Measurements from ENCODE around the gene SCPEP1.

The SCPEP1 gene

DNA sequence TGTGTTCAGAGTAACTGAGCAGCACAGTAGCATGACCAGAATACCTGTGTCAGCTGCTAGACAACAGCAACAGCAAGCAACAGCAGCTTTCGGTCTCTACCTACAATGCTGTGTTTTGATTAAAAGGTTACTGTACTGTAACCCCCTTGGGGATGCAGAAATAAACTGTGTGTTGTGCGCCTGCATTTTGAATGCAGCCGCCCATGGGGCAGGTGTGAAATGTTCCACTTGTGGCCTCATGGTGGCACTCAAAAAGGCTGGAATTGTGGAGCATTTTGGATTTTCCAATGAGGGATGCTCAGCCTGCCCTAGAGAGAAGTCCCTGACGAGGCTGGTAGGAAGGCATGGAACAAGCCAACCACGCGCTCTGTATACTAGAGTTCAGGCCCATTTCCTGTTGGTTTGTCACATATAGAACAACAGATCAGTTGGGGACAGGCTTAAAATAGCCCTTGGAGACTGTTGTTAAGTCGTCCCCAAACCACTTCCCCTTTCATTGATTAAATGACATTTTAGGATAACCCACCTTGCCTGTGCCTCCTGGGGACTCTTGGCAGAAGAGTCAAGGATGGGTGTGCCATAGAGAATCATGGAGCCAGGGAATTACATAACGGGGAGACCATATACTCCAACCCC lies 27.1 kb downstream of the SCPEP1 start:
- DNase-seq, result no peak

DNA sequence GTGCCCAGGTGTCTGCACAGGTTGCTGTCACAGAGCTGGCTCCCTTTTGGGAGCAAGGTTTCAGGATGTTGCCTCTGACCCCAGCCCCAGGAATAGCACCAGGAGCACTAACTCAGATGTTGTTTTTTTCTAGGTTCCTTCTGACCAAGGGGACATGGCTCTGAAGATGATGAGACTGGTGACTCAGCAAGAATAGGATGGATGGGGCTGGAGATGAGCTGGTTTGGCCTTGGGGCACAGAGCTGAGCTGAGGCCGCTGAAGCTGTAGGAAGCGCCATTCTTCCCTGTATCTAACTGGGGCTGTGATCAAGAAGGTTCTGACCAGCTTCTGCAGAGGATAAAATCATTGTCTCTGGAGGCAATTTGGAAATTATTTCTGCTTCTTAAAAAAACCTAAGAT lies 28.1 kb downstream of the SCPEP1 start:
- DNase-seq, result no peak

DNA sequence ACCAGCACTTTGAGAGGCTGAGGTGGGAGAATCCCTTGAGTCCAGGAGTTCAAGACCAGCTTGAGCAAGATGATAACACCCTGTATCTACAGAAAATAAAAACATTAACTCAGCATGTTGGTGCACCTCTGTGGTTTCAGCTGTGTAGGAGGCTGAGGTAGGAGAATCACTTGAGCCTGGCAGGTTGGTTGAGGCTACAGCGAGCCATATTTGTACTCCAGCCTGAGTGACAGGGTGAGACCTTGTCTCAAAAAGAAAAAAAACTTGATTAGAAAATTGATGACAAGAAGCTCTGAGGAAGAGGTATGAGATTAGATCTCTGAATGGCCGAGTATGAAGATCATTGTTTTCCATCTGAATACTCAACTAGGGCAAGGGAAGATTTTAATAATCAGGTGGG lies 31.0 kb downstream of the SCPEP1 start:
- DNase-seq, result no peak

DNA sequence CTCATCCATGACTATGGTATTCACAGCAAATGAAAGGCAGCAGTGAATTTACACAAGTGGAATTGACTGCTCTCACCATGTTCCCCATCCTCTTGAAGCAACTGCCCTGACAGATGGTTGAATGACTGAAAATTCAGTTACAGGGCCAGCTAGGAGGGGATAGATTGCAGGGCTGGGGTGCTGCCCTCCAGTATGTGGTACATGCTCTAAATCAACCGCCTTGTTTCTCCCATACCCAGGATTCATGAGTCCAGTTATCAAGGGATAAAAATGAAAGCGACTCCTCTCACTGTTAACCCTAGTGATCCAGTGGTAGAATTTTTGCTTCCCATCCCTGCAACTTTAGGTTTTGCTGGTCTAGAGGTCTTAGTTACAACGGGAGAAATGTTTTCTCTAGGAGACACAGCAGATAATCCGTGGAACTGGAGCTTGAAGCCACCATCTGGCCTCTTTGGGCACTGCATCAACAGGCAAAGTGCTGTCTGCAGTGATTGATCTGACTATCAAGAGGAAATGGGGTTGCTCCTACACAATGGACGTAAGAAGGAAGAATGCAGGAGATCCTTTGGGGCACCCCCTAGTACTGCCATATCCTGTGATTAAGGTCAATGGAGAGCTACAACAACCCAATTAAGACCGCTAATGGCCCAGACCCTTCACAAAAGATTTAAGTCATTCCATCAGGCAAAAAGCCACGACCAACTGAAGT lies 32.0 kb downstream of the SCPEP1 start:
- DNase-seq, result peak in 5 of 6 experiments; percentile 9 to 53 (median 20)

DNA sequence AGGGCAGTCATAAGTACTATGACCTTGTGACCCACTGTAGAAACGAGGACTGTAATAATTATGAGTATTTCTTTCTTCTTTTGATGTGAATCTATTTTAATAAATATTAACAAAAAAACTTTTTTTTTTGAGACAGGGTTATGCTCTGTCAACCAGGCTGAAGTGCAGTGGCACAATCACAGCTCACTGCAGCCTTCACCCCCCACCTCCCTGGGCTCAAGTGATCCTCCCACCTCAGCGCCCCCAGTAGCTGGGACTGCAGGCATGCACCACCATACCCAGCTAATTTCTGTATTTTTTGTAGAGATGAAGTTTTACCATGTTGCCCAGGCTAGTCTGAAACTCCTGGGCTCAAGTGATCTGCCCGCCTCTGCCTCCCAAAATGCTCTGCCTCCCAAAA lies 32.6 kb downstream of the SCPEP1 start:
- DNase-seq, result no peak

DNA sequence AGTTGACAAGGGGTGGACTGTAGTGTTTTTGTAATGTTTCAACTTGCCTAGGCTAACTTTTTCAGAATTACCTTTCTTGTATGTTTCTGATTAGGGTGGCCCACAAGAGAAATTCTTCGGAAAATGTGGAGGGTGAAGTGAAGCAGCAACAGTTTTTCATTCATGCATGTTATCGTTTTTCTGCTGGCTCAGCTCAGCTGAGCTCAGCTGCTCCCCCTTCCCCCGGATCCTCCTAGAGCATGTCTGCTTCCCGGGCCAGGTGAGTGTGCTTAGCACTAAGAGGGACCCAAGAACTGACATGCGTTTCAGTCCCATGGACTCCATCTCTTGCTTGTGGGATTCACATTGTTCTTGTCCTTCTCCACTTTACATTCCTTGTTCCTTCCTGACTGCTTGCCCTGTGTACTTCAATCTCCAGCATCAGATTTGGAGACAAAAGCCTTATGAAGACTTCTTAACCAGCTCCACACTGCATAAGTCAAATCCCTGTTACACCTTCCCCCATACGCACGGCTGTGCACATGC lies 33.6 kb downstream of the SCPEP1 start:
- DNase-seq, result no peak

DNA sequence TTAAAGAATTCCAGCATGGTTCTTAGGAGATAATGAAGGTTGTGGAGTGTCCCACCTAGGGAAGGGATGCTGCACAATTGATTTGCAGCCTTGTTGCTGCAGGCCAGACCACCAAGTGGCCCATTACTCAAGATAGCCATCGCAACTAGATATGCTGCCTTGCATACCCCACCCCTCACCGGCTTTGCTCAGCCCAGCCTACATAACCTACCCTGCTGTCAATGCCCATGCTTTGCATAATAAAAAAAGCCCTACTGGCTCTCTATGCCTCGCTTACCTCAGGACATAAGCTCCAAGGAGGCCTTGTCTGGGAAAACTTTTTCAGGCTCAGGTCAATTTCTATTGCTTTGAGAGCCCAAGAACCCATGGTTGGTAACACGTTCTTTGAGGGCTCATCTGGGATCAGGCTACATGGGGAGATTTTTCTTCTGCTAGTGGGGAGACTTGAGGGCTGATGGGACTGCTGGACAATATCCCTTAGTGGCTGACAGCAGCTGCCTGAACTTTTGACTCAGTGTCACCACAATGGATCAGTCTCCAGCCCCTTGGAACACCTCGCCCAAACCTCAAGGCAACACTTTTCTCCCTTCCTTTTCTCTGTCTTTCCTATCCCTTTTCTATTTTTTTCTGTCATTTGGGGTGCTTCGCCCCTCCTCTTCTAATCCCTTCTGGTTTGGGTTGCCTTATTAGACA lies 38.3 kb downstream of the SCPEP1 start:
- no peak for DNase-seq

DNA sequence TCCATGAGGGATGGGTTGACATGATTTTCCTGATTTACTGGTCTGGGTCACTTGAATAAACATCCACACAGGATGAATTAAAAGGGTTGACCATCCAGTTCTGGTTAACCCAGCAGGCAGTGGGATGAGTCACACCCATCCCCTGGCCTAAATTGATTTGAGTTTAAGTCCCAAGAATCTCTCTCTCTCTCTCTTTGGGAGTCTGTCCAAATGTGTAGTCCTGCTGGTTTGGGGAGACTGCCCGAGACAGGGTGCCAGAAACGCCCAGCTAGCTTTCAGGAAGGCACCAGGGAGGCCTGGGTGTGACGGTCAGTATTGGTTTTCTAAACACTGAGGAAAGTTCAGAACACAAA lies 38.8 kb downstream of the SCPEP1 start:
- no peak for DNase-seq

DNA sequence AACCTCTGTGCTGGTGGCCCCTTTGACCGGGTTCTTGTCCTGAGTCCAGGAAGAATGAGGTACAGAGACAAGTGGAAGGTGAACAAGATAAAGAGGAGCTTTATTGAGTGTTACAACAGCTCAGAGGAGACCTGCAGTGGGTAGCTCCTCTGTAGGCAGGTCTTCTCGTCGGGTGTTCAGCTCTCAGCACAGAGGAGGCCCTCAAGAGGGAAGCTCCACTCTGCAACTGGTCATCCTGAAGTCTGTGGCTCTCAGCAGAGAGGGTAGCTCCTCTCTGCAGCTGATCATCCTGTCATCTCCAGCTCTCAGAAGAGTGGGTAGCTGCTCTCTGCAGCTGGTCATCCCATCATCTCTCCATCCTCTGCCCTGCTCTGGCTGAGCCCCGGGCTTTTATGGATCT lies 39.7 kb downstream of the SCPEP1 start:
- no peak for DNase-seq

DNA sequence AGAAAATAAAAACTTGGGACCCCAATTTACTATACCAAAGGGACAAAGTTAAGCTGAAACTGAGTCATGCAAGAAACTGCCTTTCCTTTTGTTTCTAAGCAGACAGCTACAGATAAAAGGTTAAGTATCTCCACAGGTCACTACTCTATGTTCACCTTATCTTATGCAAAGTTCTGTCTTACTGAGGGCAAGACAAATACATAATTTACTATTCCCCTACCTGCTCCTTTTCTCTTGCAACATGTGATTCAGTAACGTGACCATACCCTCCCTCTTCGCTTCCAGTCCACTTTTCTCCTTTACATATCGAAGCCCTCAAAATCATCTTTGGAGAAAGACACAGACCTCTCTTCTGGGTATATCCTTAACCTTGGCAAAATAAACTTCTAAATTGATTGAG lies 42.3 kb downstream of the SCPEP1 start:
- no peak for DNase-seq

DNA sequence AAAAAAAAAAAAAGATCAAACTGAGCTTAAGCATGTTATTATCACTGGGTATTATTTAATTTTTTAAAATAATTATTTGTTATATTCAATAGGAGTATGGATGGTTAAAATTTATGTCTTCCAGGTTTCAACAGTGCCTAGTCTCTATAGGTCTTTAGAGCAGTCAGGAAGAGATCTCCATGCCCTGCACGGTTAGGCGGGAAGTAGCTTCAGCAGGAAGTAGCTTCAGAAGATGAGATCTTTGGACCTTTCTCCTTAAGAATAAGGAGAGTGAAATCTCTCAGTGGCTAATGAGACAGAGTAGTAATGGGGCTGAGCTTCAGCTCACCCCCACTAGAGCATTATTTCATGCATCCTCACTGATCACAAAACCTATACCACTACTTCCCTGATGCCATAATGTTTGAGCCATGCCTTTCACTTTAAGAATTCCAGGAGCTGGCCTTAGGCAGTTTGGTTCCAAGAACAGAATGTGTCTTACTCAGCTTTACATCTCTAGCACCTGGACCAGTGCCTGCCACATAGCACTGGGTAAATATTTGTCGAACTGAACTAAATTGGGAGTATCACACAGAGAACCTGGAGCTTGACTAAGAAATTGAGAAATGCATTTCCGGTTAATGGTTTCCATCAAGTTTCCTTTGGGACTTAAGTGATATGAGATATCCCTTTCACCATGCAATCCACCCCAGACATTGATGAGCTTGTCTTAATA lies 43.5 kb downstream of the SCPEP1 start:
- no peak for DNase-seq

DNA sequence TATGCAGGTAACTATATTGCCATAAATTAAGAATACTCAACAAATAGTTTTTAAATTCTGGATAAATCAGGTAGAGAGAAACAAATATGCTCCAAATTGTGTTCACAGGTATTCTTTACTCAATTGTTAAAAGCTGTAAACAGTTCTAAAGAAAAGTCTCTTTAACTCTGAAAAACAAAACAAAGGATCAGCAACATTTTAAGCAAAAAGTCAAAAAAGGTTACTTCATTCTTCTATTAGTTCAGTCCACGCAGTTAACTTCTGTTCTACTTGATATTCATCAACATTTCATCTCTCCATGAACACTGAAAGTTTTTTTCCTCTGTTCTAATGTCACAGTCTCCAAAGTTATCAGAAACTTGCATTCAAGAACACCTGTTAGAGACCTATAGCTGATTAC lies 47.9 kb downstream of the SCPEP1 start:
- no peak for DNase-seq

DNA sequence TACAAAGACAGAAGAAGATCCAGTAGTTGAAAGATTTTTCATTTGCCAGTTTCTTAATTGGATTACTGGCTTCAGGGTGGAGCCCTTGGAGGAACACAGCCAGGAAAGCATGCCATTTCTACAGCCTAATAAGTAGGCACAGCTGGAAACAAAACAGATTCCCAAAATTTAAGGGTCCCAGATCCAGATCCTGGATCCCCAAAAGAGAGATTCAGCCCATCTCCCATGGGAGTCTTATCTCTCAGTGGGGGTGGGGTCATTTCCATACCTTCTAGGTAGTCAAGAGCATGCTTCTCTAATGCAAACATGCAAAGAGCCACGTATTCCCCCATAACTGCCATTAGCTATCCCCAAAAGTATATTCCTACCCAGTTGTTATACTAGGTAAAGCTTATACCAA lies 49.9 kb downstream of the SCPEP1 start:
- no peak for DNase-seq

DNA sequence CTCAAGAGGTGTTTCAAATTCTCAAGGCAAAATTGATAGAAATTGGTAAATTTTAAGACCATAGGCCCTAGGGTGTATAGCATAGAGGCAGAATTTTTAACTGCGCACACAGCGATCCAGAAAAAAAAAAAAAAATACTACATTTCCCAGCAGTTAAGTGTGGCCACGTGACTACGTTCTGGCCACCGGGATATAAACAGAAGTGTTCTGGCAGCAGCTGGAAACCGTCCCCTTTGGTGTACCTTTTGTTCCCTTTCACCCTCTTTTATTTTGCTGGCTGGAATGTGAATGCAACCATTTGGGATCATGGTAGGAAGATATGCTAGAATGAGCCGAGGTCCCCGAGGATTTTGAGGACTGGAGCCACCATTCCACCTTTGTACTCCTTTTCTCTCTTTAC lies 54.4 kb downstream of the SCPEP1 start:
- DNase-seq, result no peak

DNA sequence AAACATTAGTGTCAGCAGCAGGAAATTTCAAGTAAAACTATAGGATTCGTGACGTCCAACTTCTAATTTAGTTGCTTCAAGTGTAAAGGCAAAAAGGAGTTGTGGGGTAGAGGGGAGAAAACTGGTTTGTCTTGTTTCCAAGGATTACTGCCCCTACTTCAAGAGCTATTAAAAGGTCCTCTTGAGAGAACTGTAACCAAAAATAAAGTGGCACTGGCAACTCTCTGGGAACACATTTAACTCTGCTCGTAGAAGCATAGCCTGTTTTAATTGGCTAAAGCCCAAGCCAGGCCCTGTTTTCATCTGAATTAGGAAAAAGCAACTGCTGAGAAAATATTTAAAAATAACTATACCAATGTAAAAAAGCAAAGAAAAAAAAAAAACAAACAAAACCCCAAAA lies 55.4 kb downstream of the SCPEP1 start:
- no peak for DNase-seq

DNA sequence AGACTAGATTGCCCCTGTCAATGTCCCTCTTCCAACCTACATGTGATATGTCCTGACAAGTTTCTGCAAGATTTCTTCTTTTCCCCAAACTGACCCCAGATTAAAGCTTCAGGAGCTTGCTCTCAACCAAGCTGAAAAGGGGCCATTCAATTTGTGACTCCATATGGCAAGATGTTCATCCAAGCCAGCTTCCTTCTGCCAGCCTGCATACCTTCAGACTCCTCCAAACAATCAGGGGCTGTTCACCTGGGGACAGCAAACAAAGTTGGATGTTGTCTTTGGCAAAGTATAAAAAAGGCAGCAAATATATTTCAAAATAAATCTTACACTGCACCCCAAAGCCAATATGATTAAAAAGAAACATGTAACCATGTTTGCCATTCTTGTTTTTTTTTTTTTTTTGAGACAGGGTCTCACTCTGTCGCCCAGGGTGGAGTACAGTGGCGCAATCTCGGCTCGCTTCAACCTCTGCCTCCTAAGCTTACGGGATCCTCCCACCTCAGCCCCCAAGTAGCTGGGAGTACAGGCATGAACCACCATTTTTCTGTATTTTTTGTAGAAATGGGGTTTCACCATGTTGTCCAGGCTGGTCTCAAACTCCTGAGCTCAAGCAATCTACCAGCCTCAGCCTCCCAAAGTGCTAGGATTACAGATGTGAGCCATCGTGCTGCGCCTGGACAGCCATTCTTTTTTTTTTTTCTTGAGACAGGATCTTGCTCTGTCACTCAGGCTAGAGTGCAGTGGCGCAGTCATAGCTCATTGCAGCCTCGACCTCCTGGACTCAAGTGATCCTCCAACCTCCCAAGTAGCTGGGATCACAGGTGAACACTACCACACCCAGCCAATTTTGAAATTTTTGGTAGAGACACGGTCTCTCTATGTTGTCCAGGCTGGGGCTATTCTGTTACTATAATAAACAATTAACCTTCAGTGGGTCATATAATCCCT lies 57.1 kb downstream of the SCPEP1 start:
- no peak for DNase-seq

DNA sequence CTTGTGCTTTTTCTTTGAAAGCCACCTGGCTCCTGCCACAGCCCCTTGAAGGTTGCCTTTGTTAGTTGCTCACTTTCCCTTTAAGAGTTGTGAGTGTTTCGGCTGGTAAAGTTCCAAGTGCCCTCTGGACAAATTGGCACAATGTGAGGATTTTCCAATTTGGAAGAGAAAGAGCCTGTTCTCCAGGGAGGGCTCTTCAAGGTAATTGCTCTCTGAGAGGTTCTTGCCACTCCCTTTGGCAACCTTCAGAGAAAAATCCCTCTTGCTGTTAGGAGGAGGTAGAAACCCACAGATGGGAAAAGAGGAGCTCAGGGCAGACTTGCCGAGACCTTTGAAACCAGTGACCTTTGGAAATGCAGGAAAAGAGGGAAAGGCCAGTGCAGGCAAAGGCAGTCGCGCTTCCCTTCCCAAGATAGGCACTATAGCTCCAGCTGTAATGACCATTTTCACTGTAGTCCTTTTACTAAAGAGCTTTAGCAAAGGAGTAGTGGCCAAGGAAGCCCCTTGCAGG lies 58.1 kb downstream of the SCPEP1 start:
- DNase-seq, result no peak

DNA sequence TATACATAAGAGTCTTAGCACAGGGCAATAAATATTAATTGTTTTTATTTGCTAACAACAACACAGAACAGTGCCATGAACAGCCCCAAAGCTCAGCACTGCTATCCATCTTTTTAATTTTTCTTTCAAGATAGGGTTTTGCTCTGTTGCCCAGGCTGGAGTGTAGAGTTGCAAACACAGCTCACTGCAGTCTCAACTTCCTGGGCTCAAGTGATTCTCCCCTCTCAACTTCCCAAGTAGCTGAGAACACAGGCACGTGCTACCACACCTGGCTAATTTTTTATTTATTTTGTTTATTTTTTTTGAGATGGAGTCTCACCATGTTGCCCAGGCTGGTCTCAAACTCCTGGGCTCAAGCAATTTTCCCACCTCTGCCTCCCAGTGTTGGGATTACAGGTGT lies 59.5 kb downstream of the SCPEP1 start:
- no peak for DNase-seq

DNA sequence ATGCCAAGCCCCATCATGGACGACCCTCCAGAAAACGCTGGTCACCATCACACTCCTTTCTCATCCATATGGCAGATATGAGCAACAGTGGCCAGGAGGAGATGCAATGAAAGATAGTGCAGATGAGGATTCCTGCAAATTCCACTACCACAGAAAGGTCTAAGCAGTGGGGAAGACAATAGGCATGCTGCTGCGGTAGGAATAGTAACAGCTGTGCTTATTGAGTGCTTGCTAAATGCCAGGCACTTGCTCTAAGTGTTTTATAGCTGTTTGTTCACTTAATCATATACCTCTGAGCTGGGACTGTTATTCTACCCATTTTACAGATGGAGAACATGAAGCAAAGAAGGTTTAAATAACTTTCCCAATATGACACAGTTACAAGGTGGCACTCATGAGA lies 60.6 kb downstream of the SCPEP1 start:
- DNase-seq, result no peak

DNA sequence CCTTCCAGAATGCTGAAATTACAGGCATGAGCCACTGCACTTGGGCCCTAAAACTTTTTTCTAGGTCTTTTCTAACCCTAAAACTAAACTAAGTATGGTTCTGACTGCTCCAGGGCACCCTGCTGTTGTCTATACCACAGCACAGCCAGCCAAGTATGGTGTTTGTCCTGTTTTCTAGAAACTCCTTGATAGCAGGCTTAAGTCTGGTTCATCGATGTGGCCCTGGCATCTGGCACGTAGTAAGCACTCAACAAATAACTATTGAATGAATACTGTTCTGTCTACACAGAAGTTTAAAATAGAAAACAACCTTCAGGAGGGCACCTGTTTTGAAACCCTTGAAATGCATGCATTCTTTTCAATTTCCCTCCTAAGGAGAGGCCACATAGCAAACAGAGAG lies 62.6 kb downstream of the SCPEP1 start:
- DNase-seq, result no peak

DNA sequence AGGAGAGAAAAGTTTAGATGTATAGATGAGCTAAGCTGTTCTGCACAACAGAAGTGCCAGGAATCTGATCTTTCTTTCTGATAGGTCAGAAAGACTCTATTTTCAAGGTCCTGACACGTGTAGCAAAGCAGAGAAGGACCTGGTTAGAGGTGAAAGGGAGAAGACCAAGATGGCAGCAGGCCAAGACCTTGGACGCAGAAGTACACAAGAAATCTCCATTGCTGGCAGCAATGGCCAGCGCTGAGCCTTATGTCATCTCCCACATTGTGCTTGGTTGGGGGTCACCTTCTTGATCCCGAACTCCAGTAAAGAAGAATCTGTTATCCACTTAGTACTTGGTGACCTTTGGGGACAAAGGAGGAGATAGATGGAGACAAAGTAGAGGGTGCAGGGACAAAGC lies 65.3 kb downstream of the SCPEP1 start:
- DNase-seq, result no peak

All from stimulated activated naive CD4-positive, alpha-beta T cell (primary cell).